PC-9 (cell line): ENCODE results near the gene CD27. TPM values are rescaled to one million over a fixed set of nuclear protein-coding genes. Genes with fewer than 3 reads are reported as not detected.
A peak's percentile ranks its signal among the peaks of the same experiment; 100 is the strongest.
"Not testable (repeated sequence)": the region's sequence is repeated elsewhere in the genome, so short reads cannot be mapped to it uniquely, and the experiment has no call there.

ENCODE experiments used
- BruUV-seq: library from RNA; stranded (reverse); fragments of 400-500 nt; replicated peaks from 2 replicates; lab custom pipeline; 2021; lab: Mats Ljungman, UMichigan
- CTCF ChIA-PET: fragments of 300-600 bp; sonication (Branson Sonifier 250); formaldehyde crosslinking; loops from one replicate; lab custom pipeline; 2022; ENCODE audit warnings: antibody characterized with exemption; lab: Charles Lee
- POLR2A ChIA-PET: fragments of 300-600 bp; sonication (Branson Sonifier 250); formaldehyde crosslinking; loops from one replicate; lab custom pipeline; 2022; ENCODE audit warnings: antibody characterized with exemption; ENCODE audit not compliant: unreplicated experiment; lab: Charles Lee
- DNase-seq, 2 experiments: peaks; one replicate each; pipeline versions ENCODE4 v3.0.0 to v3.0.0-alpha.2; 2015 to 2022; ENCODE audit warnings: mixed read lengths in 1 of 2
- H2AFZ ChIP-seq: fragments of 200-600 bp; sonication (generic); 2 replicates; pipeline ENCODE4 v1.8.1; 2017; ENCODE audit warnings: antibody characterized with exemption
- H3F3A ChIP-seq: fragments of 200-600 bp; sonication (generic); 2 replicates; pipeline ENCODE4 v1.8.1; 2017; ENCODE audit warnings: antibody characterized with exemption, mild to moderate bottlenecking, low read depth; ENCODE audit not compliant: insufficient read depth
- H3K27ac ChIP-seq: fragments of 200-600 bp; sonication (generic); 2 replicates; pipeline ENCODE4 v1.6.1; 2016; ENCODE audit warnings: mixed run types
- H3K27me3 ChIP-seq: fragments of 200-600 bp; sonication (generic); 2 replicates; pipeline ENCODE4 v1.6.1; 2016; ENCODE audit warnings: low read depth, mixed run types; ENCODE audit not compliant: insufficient read depth
- H3K36me3 ChIP-seq: fragments of 200-600 bp; sonication (generic); 2 replicates; pipeline ENCODE4 v1.6.1; 2016; ENCODE audit warnings: low read depth, mixed run types
- H3K4me1 ChIP-seq: fragments of 200-600 bp; sonication (generic); replicated peaks from 2 replicates; pipeline ENCODE4 v1.6.1; 2016; ENCODE audit warnings: mixed run types; ENCODE audit not compliant: insufficient read depth
- H3K4me2 ChIP-seq: fragments of 200-600 bp; sonication (generic); 2 replicates; pipeline ENCODE4 v1.6.1; 2017; ENCODE audit warnings: mixed run types
- H3K4me3 ChIP-seq: fragments of 200-600 bp; sonication (generic); 2 replicates; pipeline ENCODE4 v1.6.1; 2016; ENCODE audit warnings: mixed run types
- H3K79me2 ChIP-seq: fragments of 200-600 bp; sonication (generic); 2 replicates; pipeline ENCODE4 v1.6.1; 2017; ENCODE audit warnings: low read depth, mixed run types
- H3K9me2 ChIP-seq: fragments of 200-600 bp; sonication (generic); 2 replicates; pipeline ENCODE4 v1.8.1; 2017; ENCODE audit warnings: mild to moderate bottlenecking; ENCODE audit not compliant: insufficient read depth
- H3K9me3 ChIP-seq: fragments of 200-600 bp; sonication (generic); 2 replicates; pipeline ENCODE4 v1.8.1; 2016; ENCODE audit warnings: low read depth; ENCODE audit not compliant: insufficient read depth
- H4K20me1 ChIP-seq: fragments of 200-600 bp; sonication (generic); 2 replicates; pipeline ENCODE4 v1.8.1; 2017; ENCODE audit not compliant: insufficient read depth
- EZH2 ChIP-seq: fragments of 200-600 bp; sonication (generic); IDR thresholded peaks from 2 replicates; pipeline ENCODE4 v1.8.0; 2017; ENCODE audit warnings: antibody characterized with exemption, low read depth
- intact Hi-C: fragments of 100-400 bp; cut with micrococcal nuclease; formaldehyde crosslinking; loops from one replicate; pipeline ENCODE4 v1.10.0; 2022; ENCODE audit not compliant: unreplicated experiment
- total RNA-seq: library from RNA; stranded (reverse); gene quantifications from 2 replicates; pipeline ENCODE4 v1.2.3, GENCODE V29; 2021
- TF ChIP-seq, protein P1 (sequence below): fragments of 200-600 bp; sonication (generic); conservative IDR thresholded peaks from 2 replicates; pipeline ENCODE4 v1.6.1; 2017; ENCODE audit warnings: mixed run types, antibody characterized with exemption, mild to moderate bottlenecking, moderate library complexity

CD27 gene
- total RNA-seq, 1 experiment from 2014 or later, result not detected

- H3K27me3 ChIP-seq, result no peaks in the 10 kb centered on the region
- no peaks in the 10 kb centered on the region for H3K9me3 ChIP-seq
- BruUV-seq, result TSS peak; percentile 57
- peak overlapping the region; percentile 35; the same call in 1 of the 2 replicates for H2AFZ ChIP-seq
- H3K4me1 ChIP-seq, result peaks cover 24% of the 10 kb centered on the region
- peak overlapping the region; percentile 87 for H3K4me3 ChIP-seq
- DNase-seq, result no peak
- no peaks in the 10 kb centered on the region for H3K9me2 ChIP-seq
- peaks cover 67% of the 10 kb centered on the region for H3K79me2 ChIP-seq
- intact Hi-C loops, result loop anchor here (5.0 kb wide), 1 partner anchor 117 kb away; the partner anchor contains the start of gene SCNN1A
- CTCF ChIA-PET, result no interaction called here
- peaks cover 24% of the 10 kb centered on the region; the same call in 1 of the 2 replicates for H3F3A ChIP-seq
- no peak for TF ChIP-seq EZH2
- TF ChIP-seq, protein P1, sequence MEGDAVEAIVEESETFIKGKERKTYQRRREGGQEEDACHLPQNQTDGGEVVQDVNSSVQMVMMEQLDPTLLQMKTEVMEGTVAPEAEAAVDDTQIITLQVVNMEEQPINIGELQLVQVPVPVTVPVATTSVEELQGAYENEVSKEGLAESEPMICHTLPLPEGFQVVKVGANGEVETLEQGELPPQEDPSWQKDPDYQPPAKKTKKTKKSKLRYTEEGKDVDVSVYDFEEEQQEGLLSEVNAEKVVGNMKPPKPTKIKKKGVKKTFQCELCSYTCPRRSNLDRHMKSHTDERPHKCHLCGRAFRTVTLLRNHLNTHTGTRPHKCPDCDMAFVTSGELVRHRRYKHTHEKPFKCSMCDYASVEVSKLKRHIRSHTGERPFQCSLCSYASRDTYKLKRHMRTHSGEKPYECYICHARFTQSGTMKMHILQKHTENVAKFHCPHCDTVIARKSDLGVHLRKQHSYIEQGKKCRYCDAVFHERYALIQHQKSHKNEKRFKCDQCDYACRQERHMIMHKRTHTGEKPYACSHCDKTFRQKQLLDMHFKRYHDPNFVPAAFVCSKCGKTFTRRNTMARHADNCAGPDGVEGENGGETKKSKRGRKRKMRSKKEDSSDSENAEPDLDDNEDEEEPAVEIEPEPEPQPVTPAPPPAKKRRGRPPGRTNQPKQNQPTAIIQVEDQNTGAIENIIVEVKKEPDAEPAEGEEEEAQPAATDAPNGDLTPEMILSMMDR, result no peak
- POLR2A ChIA-PET, result interaction anchor here (0.6 to 0.8 kb wide), 2 partner anchors 44 to 46 kb away, joined by 3 to 8 read pairs; no protein-coding TSS in a partner anchor
- H4K20me1 ChIP-seq, result peaks cover 5% of the 10 kb centered on the region; the same call in 1 of the 2 replicates
- no peak overlapping the region for H3K27ac ChIP-seq
- H3K36me3 ChIP-seq, result peaks cover 45% of the 10 kb centered on the region
- H3K4me2 ChIP-seq, result peak overlapping the region; percentile 93
Measured at GRCh38 chr12:6494258-6494743, 49.5 kb downstream of the CD27 start.

GRCh38 chr12:6494968-6495367 is 50.2 kb downstream of the CD27 start:
- CTCF ChIA-PET, result no interaction called here
- Histone ChIP-seq H3K79me2 (peaks cover 74% of the 10 kb centered on the region), H3F3A (peaks cover 27% of the 10 kb centered on the region; the same call in 1 of the 2 replicates), H3K4me2 (peak overlapping the region; percentile 93), H3K4me1 (peaks cover 24% of the 10 kb centered on the region), H3K9me2 (no peaks in the 10 kb centered on the region), H4K20me1 (peaks cover 5% of the 10 kb centered on the region; the same call in 1 of the 2 replicates), H3K4me3 (peak overlapping the region; percentile 87), H3K9me3 (no peaks in the 10 kb centered on the region), H2AFZ (no peak overlapping the region), H3K27me3 (no peaks in the 10 kb centered on the region), H3K36me3 (peaks cover 51% of the 10 kb centered on the region), H3K27ac (no peak overlapping the region)
- no peak for DNase-seq
- intact Hi-C loops, result loop anchor here (5.0 kb wide), 1 partner anchor 118 kb away; the partner anchor contains the start of gene SCNN1A
- BruUV-seq, result no TSS peak
- TF ChIP-seq, protein P1, result 0 out of 2 replicates have a peak, but pooled peaks have one; percentile 1
- TF ChIP-seq EZH2, result no peak
- POLR2A ChIA-PET, result interaction anchor here (0.5 to 0.8 kb wide), 4 partner anchors 44 to 1433 kb away, joined by 3 to 8 read pairs (median 3); no protein-coding TSS in a partner anchor

- H2AFZ ChIP-seq, H3K4me2 ChIP-seq: not testable (repeated sequence)
Measured at GRCh38 chr12:6497291-6497690, 52.5 kb downstream of the CD27 start.

More at GRCh38 chr12:6497291-6497690, 52.5 kb downstream of the CD27 start:
- H4K20me1 ChIP-seq, H3K4me3 ChIP-seq, H3K27me3 ChIP-seq, H3K9me3 ChIP-seq, H3K9me2 ChIP-seq, H3K27ac ChIP-seq, CTCF ChIA-PET, BruUV-seq, DNase-seq, intact Hi-C loops: not testable (repeated sequence)
- Histone ChIP-seq H3K36me3 (peaks cover 57% of the 10 kb centered on the region), H3F3A (peaks cover 28% of the 10 kb centered on the region; the same call in 1 of the 2 replicates), H3K4me1 (peaks cover 18% of the 10 kb centered on the region), H3K79me2 (peaks cover 84% of the 10 kb centered on the region)
- POLR2A ChIA-PET, result interaction anchor here (0.6 to 0.7 kb wide), 3 partner anchors 35 to 311 kb away, joined by 3 to 5 read pairs (median 3); no protein-coding TSS in a partner anchor
